ENCODE measurements around the gene TSSK6.

The TSSK6 gene

DNA sequence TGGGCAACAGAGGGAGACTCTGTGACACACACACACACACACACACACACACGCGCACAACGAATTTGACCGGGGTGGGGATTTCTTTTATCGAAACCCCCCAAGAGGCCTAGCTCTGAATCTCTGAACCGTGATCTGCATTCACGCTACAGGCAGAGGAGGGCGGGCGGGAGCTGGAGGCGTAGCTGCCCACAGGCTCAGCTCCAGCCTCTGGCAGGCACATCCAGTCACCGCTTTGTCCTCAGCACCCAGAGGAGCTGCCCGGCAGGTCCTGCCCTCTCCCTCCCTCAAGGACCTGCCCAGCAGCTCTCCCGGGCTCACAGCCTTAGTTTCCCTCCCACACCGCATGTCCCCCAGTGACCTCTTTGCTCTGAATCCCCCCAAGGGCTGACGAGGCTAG lies 42.7 kb upstream of the TSSK6 start:
- no peak overlapping the region for H3K4me3 ChIP-seq (ENCODE audit: low read depth, low read length)
- in situ Hi-C loops (cut with HindIII; ENCODE audit: low sequenced_read_pairs), result loop anchor here (5.0 kb wide), 1 partner anchor 34 kb away; no protein-coding TSS in a partner anchor
- TF ChIP-seq, protein P1, sequence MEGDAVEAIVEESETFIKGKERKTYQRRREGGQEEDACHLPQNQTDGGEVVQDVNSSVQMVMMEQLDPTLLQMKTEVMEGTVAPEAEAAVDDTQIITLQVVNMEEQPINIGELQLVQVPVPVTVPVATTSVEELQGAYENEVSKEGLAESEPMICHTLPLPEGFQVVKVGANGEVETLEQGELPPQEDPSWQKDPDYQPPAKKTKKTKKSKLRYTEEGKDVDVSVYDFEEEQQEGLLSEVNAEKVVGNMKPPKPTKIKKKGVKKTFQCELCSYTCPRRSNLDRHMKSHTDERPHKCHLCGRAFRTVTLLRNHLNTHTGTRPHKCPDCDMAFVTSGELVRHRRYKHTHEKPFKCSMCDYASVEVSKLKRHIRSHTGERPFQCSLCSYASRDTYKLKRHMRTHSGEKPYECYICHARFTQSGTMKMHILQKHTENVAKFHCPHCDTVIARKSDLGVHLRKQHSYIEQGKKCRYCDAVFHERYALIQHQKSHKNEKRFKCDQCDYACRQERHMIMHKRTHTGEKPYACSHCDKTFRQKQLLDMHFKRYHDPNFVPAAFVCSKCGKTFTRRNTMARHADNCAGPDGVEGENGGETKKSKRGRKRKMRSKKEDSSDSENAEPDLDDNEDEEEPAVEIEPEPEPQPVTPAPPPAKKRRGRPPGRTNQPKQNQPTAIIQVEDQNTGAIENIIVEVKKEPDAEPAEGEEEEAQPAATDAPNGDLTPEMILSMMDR (IDR thresholded peaks at IDR 0.05; ENCODE audit: low read depth, low read length, missing control alignments), result no peak
- DNase-seq (ENCODE audit: low read depth), result no peak

DNA sequence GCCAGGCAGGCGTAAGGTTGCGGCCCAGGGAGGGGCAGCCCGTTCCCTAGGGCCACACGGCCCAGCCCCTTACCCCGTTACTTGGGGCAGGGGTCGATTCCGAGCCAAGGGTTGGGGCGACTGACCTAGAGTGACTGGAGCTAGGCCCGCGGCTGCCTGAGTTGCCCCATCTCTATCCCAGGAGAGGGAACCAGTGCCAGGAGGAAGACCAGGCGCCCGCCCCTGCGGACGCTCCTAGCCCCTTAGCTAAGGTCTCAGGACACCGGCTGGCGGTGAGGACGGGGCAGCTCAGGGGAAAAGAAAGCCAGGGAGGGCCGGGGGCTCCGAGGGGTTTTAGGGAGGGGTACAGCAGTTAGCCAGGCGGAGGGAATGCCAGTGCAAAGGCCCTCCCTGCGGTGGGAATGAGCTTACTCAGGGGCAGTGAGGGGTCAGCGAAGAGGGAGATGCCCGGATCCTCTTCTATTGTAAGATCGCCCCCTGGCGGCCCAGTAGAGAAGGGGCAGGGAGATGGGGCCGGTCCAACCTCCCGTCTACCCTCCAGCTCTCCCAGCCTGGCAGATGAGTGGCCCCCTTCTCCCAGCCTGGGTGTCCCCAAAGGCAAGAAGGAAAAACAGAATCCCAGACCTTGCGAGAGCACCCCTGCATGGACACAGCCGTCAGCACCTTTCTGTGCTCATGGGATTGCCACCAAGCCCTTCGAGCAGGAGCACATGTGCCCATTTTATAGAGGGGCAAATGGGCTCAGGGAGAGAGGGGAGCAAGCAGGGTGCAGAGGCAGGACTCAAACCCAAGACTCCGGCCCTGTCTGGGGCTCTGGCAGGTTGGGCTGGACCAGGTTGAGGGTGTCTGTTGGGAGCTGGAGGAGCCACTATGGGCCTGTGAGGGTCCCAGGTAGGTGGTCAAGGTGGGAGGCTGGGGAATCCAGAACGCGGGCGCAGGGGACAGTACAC lies 39.0 kb upstream of the TSSK6 start:
- peak; percentile 11 for DNase-seq (ENCODE audit: low read depth)
- in situ Hi-C loops (cut with HindIII; ENCODE audit: low sequenced_read_pairs), result loop anchor here (5.0 kb wide), 1 partner anchor 38 kb away; no protein-coding TSS in a partner anchor
- H3K4me3 ChIP-seq (ENCODE audit: low read depth, low read length), result no peak overlapping the region
- TF ChIP-seq, protein P1 (IDR thresholded peaks at IDR 0.05; ENCODE audit: low read depth, low read length, missing control alignments), result peak; percentile 87

DNA sequence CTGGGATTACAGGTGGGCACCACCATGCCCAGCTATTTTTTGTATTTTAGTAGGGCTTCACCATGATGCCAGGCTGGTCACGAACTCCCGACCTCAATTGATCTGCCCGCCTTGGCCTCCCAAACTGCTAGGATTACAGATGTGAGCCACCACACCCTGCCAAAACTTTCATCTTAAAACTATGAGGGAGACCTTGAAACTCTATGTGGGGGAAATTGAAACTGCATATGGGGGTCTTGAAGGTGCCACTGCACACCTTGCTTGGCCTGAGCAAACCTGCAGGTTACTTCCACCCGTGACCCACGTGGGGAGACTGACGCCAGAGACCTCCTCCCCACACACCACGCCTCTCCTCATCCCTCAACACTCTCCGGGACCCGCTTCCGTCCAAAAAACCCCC lies 38.3 kb upstream of the TSSK6 start:
- no peak for DNase-seq (ENCODE audit: low read depth)
- TF ChIP-seq, protein P1 (IDR thresholded peaks at IDR 0.05; ENCODE audit: low read depth, low read length, missing control alignments), result no peak

DNA sequence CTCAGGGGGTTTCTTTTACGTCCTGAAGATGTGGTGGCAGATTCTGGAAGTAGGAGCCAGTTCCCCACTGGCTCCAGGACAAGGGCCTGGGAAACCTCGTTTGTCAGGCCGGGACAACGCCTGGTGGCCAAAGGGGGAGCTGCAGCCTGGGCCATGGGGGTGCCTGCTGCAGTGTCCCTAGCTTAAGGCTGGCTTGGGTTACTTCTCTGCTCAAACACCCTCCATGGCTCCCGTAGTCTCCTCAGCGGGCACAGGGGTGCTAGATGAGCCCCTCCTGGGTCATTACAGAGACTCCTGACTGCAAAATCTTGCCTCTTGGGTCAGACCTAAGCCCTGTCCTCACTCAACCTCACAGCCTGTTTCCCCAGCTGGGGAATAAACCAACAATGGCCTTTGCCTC lies 37.5 kb upstream of the TSSK6 start:
- in situ Hi-C loops (cut with HindIII; ENCODE audit: low sequenced_read_pairs), result no loop called here
- H3K4me3 ChIP-seq (ENCODE audit: low read depth, low read length), result no peak overlapping the region
- TF ChIP-seq, protein P1 (IDR thresholded peaks at IDR 0.05; ENCODE audit: low read depth, low read length, missing control alignments), result peak; percentile 79
- DNase-seq (ENCODE audit: low read depth), result no peak

More for the DNA sequence above, 38.3 kb upstream of the TSSK6 start:
- no peak overlapping the region for H3K4me3 ChIP-seq (ENCODE audit: low read depth, low read length)
- in situ Hi-C loops (cut with HindIII; ENCODE audit: low sequenced_read_pairs), result no loop called here

DNA sequence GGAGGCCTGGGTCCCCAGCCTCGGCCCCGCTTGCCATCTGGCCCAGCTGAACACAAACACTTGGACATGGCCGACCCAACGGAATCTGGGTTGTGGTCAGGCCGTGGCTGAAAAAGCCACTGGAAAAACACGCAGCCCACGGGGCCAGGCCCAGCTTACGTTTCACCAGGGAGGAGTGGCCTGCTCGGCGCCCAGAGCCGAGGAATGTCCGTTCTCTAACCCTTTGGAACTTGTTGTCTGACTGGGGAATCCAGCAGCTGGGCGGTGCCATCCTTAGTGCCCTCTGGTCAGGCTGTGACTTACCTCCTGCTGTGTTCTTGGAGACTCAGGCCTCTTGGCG lies 36.5 kb upstream of the TSSK6 start:
- in situ Hi-C loops (cut with HindIII; ENCODE audit: low sequenced_read_pairs), result no loop called here
- DNase-seq (ENCODE audit: low read depth), result peak; percentile 40
- no peak overlapping the region for H3K4me3 ChIP-seq (ENCODE audit: low read depth, low read length)
- TF ChIP-seq, protein P1 (IDR thresholded peaks at IDR 0.05; ENCODE audit: low read depth, low read length, missing control alignments), result no peak

DNA sequence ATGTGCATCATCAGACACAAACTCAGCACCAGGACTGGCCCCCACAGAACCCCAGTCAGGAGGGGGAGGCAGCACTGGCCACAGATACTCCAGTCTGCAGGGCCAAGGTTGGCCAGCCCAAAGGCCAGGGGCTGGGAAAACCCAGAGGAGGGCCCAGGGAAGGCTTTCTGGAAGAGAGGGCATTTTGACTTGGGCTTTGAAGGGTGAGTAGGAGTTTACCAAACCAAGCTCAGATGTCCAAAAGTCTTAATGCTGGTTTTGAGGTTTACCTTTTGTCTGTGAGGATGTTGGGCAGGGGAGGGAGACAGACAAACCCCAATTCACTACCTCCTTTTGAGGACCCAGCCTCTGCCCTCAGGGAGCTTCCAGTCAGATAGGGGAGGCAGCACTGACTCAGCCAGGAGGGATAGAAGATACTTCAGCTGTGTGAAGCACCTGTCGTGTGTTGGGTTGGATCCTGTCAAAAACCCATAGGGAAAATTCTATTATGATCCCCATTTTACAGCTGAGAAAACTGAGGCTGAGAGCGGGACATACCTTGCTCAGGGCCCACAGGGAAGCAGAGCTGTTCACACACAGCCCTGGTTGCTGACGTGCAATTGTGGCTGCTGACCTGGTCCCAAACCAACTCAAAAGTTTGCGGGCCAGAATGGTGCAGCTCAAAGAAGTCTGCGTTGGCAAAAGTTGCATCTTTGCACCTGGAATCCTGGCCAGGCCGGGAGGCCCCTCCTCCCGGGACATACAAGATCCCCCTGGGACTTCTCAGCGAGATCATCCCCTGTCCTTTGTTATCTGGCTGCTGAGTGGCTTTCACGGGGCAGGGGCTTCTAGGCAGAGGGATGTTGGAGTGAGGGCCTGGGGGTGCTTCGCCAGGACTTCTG lies 35.9 kb upstream of the TSSK6 start:
- TF ChIP-seq, protein P1 (IDR thresholded peaks at IDR 0.05; ENCODE audit: low read depth, low read length, missing control alignments), result no peak
- in situ Hi-C loops (cut with HindIII; ENCODE audit: low sequenced_read_pairs), result no loop called here
- peak; percentile 6 for DNase-seq (ENCODE audit: low read depth)
- no peak overlapping the region for H3K4me3 ChIP-seq (ENCODE audit: low read depth, low read length)

All from astrocyte of the cerebellum (primary cell).